ENCODE data around the gene CYYR1. TPM values are rescaled to one million over a fixed set of nuclear protein-coding genes. Genes with fewer than 3 reads are reported as not detected.

CYYR1 gene
- total RNA-seq, 2 experiments from 2014 or later: not detected

DNA sequence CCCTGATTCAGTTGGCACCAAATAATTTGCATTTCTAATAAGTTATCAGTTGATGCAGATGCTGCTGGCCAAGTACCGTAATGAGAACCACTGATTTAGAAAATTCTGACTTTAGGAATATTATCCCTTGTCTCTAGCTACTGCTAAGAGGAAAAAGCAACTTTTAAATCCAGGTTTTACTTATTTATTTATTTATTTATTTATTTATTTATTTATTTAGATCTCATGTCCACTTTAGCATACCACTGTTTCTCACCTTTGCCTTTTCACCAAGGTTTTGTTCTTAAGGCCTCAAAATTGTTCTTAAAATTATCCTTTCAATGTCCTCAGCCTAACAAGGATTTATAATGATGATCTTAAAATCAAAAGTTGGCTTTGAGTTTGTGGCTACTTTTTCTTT is 8.7 kb upstream of the CYYR1 start:
- POLR2A ChIA-PET: interaction anchor here (0.6 to 0.7 kb wide), 2 partner anchors 28 to 130 kb away, joined by 3 read pairs; no protein-coding TSS in a partner anchor
- intact Hi-C loops (cut with micrococcal nuclease; ENCODE audit: unreplicated experiment): no loop called here

DNA sequence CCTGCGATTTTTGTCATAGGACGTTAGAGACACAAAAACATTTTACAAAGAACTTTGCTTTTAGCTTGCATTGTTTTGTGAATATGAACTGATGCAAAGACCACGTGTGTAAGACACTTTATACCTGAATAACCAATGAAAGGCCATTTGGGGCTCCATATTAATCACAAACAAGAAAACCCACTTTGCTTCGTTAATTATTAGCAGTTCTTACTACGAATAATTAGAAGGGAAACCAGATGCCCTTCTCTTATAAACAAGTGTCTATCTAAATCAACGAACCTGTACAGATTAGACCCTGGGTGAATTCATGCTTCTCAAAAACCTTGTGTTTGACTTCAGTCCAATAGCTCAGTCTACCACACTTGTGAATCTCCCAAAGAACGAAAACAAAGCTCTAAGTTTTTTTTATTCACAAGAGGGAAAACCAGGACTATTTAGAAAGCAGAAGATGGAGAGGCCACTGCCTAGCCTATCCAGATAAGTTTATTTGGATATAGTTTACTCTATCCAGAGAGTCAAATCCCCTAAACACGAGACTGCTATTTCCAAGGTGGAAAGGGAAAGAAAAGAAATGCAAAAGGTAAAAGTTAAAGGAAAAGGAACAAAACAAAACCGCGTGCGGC is 897 bp downstream of the CYYR1 start:
- POLR2A ChIA-PET: no interaction called here
- no TSS peak for BruUV-seq (replicated peaks)
- intact Hi-C loops (cut with micrococcal nuclease; ENCODE audit: unreplicated experiment): no loop called here

More for the DNA sequence above, 8.7 kb upstream of the CYYR1 start:
- H3K4me3 ChIP-seq (ENCODE audit: low read depth, low read length, poor library complexity, severe bottlenecking): no peak overlapping the region
- H2AFZ ChIP-seq (ENCODE audit: low read length): no peak overlapping the region
- H3K27ac ChIP-seq (ENCODE audit: low read depth, low read length, poor library complexity, severe bottlenecking): no peak overlapping the region
- no peaks in the 10 kb centered on the region for H3K36me3 ChIP-seq (ENCODE audit: insufficient read depth, low read length)
- H3K9me2 ChIP-seq (ENCODE audit: insufficient read depth, low read length): no peaks in the 10 kb centered on the region
- no peaks in the 10 kb centered on the region for H3K4me1 ChIP-seq (ENCODE audit: insufficient read depth, low read length, poor library complexity, severe bottlenecking)
- TF ChIP-seq EZH2phosphoT487 (IDR thresholded peaks at IDR 0.05; ENCODE audit: borderline replicate concordance, low read depth, low read length): no peak
- TF ChIP-seq, protein P1, sequence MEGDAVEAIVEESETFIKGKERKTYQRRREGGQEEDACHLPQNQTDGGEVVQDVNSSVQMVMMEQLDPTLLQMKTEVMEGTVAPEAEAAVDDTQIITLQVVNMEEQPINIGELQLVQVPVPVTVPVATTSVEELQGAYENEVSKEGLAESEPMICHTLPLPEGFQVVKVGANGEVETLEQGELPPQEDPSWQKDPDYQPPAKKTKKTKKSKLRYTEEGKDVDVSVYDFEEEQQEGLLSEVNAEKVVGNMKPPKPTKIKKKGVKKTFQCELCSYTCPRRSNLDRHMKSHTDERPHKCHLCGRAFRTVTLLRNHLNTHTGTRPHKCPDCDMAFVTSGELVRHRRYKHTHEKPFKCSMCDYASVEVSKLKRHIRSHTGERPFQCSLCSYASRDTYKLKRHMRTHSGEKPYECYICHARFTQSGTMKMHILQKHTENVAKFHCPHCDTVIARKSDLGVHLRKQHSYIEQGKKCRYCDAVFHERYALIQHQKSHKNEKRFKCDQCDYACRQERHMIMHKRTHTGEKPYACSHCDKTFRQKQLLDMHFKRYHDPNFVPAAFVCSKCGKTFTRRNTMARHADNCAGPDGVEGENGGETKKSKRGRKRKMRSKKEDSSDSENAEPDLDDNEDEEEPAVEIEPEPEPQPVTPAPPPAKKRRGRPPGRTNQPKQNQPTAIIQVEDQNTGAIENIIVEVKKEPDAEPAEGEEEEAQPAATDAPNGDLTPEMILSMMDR (conservative IDR thresholded peaks at IDR 0.05; ENCODE audit: low read length): no peak
- no peaks in the 10 kb centered on the region for H3K9me3 ChIP-seq (ENCODE audit: low read length)
- CTCF ChIA-PET (ENCODE audit: unreplicated experiment): no interaction called here
- H4K20me1 ChIP-seq (ENCODE audit: insufficient read depth, low read length): no peaks in the 10 kb centered on the region
- BruUV-seq (replicated peaks): no TSS peak
- DNase-seq (ENCODE audit: low spot score): no peak
- no peak overlapping the region for H3K4me2 ChIP-seq (ENCODE audit: low read length)
- H3K79me2 ChIP-seq (ENCODE audit: insufficient read depth, low read depth, low read length): no peaks in the 10 kb centered on the region

DNA sequence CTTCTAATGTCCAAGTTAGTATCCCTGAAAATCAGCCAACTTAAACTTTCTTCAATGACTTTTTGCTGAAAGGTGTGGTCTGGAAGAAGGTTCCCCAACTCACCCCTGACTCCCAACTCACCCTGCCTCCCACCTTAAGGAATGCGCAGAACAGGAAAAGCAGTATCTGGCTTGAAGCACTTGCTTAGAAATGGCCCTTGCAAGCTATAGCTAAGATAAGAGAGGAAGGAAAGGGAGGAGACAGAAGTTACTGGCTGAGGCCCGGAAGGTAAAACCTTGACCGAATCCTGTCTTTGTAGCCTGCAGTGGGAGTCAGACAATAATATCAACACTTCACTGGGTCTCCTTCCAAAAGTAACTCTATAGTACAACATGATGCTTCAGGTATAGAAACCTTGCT is 2.9 kb downstream of the CYYR1 start:
- Histone ChIP-seq H3K79me2 (ENCODE audit: insufficient read depth, low read depth, low read length) (no peaks in the 10 kb centered on the region), H3K4me1 (ENCODE audit: insufficient read depth, low read length, poor library complexity, severe bottlenecking) (no peaks in the 10 kb centered on the region), H3K9me3 (ENCODE audit: low read length) (0 out of 2 replicates have a peak, but pooled peaks cover 12% of the 10 kb centered on the region), H3K27ac (ENCODE audit: low read depth, low read length, poor library complexity, severe bottlenecking) (no peak overlapping the region), H3K4me3 (ENCODE audit: low read depth, low read length, poor library complexity, severe bottlenecking) (no peak overlapping the region), H3K4me2 (ENCODE audit: low read length) (no peak overlapping the region), H3K36me3 (ENCODE audit: insufficient read depth, low read length) (no peaks in the 10 kb centered on the region), H4K20me1 (ENCODE audit: insufficient read depth, low read length) (no peaks in the 10 kb centered on the region), H2AFZ (ENCODE audit: low read length) (no peak overlapping the region), H3K9me2 (ENCODE audit: insufficient read depth, low read length) (no peaks in the 10 kb centered on the region)
- intact Hi-C loops (cut with micrococcal nuclease; ENCODE audit: unreplicated experiment): no loop called here
- ChIA-PET POLR2A (no interaction called here), CTCF (ENCODE audit: unreplicated experiment) (no interaction called here)
- no TSS peak for BruUV-seq (replicated peaks)
- no peak for DNase-seq (ENCODE audit: low spot score)
- no peak for TF ChIP-seq EZH2phosphoT487 (IDR thresholded peaks at IDR 0.05; ENCODE audit: borderline replicate concordance, low read depth, low read length)
- TF ChIP-seq, protein P1 (conservative IDR thresholded peaks at IDR 0.05; ENCODE audit: low read length): no peak

More for the DNA sequence above, 897 bp downstream of the CYYR1 start:
- no peaks in the 10 kb centered on the region for H4K20me1 ChIP-seq (ENCODE audit: insufficient read depth, low read length)
- no peak overlapping the region for H3K4me2 ChIP-seq (ENCODE audit: low read length)
- CTCF ChIA-PET (ENCODE audit: unreplicated experiment): no interaction called here
- H3K9me3 ChIP-seq (ENCODE audit: low read length): 0 out of 2 replicates have a peak, but pooled peaks cover 12% of the 10 kb centered on the region
- no peaks in the 10 kb centered on the region for H3K9me2 ChIP-seq (ENCODE audit: insufficient read depth, low read length)
- H3K4me1 ChIP-seq (ENCODE audit: insufficient read depth, low read length, poor library complexity, severe bottlenecking): no peaks in the 10 kb centered on the region
- H3K4me3 ChIP-seq (ENCODE audit: low read depth, low read length, poor library complexity, severe bottlenecking): no peak overlapping the region
- H3K79me2 ChIP-seq (ENCODE audit: insufficient read depth, low read depth, low read length): no peaks in the 10 kb centered on the region
- no peak overlapping the region for H3K27ac ChIP-seq (ENCODE audit: low read depth, low read length, poor library complexity, severe bottlenecking)
- TF ChIP-seq EZH2phosphoT487 (IDR thresholded peaks at IDR 0.05; ENCODE audit: borderline replicate concordance, low read depth, low read length): no peak
- TF ChIP-seq, protein P1 (conservative IDR thresholded peaks at IDR 0.05; ENCODE audit: low read length): no peak
- no peak overlapping the region for H2AFZ ChIP-seq (ENCODE audit: low read length)
- no peaks in the 10 kb centered on the region for H3K36me3 ChIP-seq (ENCODE audit: insufficient read depth, low read length)
- no peak for DNase-seq (ENCODE audit: low spot score)
